ENCODE measurements around the gene KIAA0753.

Gene KIAA0753

GRCh38 chr17:6639586-6640535 is 650 bp downstream of the KIAA0753 start:
- DNase-seq, result peak in 1 of 5 experiments; percentile 45

- DNase-seq, result peak in 1 of 5 experiments; percentile 46
Measured at GRCh38 chr17:6639014-6639585, 1.4 kb downstream of the KIAA0753 start.

GRCh38 chr17:6638046-6638908 is 2.2 kb downstream of the KIAA0753 start:
- DNase-seq, result no peak

GRCh38 chr17:6637458-6637840 is 3.1 kb downstream of the KIAA0753 start:
- no peak for DNase-seq

- DNase-seq, result no peak
Measured at GRCh38 chr17:6636616-6637457, 3.7 kb downstream of the KIAA0753 start.

- no peak for DNase-seq
Measured at GRCh38 chr17:6636105-6636504, 4.4 kb downstream of the KIAA0753 start.

GRCh38 chr17:6633263-6633662 is 7.2 kb downstream of the KIAA0753 start:
- DNase-seq, result no peak

- no peak for DNase-seq
Measured at GRCh38 chr17:6632530-6632929, 8.0 kb downstream of the KIAA0753 start.

GRCh38 chr17:6630390-6630789 is 10.1 kb downstream of the KIAA0753 start:
- no peak for DNase-seq

GRCh38 chr17:6627019-6627418 is 13.5 kb downstream of the KIAA0753 start:
- DNase-seq, result no peak

GRCh38 chr17:6626616-6627015 is 13.9 kb downstream of the KIAA0753 start:
- no peak for DNase-seq

GRCh38 chr17:6623941-6624340 is 16.6 kb downstream of the KIAA0753 start:
- no peak for DNase-seq

GRCh38 chr17:6611231-6611630 is 29.3 kb downstream of the KIAA0753 start:
- DNase-seq, result no peak

GRCh38 chr17:6610011-6610410 is 30.5 kb downstream of the KIAA0753 start:
- DNase-seq, result no peak

- no peak for DNase-seq
Measured at GRCh38 chr17:6608321-6608720, 32.2 kb downstream of the KIAA0753 start.

GRCh38 chr17:6605142-6605541 is 35.4 kb downstream of the KIAA0753 start:
- no peak for DNase-seq

GRCh38 chr17:6603744-6604325 is 36.7 kb downstream of the KIAA0753 start:
- DNase-seq, result no peak

- no peak for DNase-seq
Measured at GRCh38 chr17:6602141-6602540, 38.4 kb downstream of the KIAA0753 start.

GRCh38 chr17:6599364-6599763 is 41.1 kb downstream of the KIAA0753 start:
- DNase-seq, result no peak

- DNase-seq, result no peak
Measured at GRCh38 chr17:6597727-6598126, 42.8 kb downstream of the KIAA0753 start.

GRCh38 chr17:6596941-6597340 is 43.6 kb downstream of the KIAA0753 start:
- DNase-seq, result no peak

- DNase-seq, result no peak
Measured at GRCh38 chr17:6596511-6596910, 44.0 kb downstream of the KIAA0753 start.
